ENCODE measurements around the gene SPACDR.

SPACDR gene

DNA sequence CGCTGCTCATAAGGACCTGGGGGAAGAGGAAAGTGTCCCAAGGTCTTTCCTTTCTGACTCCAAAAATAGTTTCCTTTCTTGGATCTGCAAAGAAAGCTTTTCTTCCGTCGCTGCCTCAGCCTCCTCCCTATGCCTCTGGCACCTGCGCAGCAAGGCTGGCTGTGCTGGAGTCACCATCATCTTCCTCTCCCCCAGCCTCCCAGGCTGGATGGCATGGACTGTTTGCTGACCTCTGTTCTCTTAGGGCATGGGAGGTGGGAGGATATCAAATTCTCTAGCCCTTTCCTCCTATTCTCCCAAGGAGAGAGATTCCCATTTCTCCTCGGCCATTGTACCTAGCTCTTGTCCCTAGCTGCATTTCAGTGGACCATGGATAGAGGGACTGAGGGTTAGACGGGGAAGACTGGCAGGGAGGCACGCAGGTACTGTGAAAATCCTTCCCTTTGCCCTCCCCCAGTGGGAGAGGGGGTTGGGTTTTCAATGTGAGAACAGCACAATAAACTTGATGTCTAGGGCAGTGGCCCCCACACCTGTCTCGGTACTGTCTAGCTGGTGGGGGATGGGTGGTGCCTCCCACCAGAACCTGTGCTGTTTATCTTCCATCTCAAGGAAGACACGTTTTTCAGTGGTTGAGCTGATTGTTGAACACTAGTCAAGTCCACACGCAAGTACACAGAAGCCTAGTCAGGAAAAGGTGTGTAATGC, 30.3 kb downstream of the SPACDR start:
- no peak for DNase-seq

- DNase-seq, result no peak
Observed at GRCh38 chr7:100433276-100433591, 30.8 kb downstream of the SPACDR start.

DNA sequence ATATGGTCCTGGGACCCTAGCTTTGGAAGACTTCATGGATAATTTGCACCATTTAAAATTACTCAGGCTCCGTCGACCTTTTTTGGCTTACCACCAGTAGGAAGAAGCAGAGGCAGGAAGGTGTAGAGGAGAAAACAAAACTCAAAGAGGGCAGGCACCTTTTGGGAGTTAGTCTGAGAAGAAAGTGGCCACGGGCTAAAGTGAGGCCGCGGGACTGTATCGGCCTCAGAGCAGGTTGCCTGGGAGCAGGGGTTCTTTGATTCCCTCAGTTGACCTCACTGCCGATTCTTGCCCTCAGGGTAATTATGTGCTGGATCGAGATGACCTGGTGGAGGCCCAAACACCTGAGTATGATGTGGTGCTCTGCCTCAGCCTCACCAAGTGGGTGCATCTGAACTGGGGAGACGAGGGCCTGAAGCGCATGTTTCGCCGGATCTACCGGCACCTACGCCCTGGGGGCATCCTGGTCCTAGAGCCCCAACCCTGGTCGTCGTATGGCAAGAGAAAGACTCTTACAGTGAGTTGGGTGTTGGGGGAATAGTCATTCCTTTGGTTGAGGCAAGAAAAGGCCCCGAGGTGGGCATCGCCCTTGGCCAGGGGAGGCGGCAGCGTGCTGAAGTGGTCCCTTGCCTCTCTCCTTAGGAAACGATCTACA, 31.3 kb downstream of the SPACDR start:
- DNase-seq, result no peak

GRCh38 chr7:100432053-100432452, 32.0 kb downstream of the SPACDR start:
- no peak for DNase-seq

GRCh38 chr7:100431286-100431735, 32.7 kb downstream of the SPACDR start:
- no peak for DNase-seq

DNA sequence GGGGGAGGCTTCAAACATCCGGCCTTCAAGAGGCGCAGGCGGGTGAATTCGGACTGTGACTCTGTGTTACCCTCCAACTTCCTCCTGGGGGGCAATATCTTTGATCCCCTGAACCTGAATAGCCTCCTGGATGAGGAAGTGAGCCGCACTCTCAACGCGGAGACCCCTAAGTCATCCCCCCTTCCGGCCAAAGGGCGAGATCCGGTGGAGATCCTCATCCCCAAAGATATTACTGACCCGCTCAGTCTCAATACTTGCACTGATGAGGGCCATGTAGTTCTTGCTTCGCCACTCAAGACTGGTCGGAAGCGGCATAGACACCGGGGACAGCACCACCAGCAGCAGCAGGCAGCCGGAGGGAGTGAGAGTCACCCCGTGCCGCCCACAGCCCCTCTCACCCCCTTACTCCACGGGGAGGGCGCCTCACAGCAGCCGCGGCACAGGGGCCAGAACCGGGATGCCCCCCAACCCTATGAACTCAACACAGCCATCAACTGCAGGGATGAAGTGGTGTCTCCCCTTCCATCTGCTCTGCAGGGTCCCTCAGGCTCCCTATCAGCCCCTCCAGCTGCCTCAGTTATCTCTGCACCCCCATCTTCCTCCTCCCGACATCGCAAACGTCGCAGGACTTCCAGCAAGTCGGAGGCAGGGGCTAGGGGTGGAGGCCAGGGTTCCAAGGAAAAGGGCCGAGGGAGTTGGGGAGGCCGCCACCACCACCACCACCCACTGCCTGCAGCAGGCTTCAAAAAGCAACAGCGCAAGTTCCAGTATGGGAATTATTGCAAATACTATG, 33.4 kb downstream of the SPACDR start:
- DNase-seq, result peak in 1 of 4 experiments; percentile 27

GRCh38 chr7:100429637-100430492, 34.2 kb downstream of the SPACDR start, which contains the start of gene MEPCE:
MEPCE (plus strand) TSS chr7:100429831; CDS start chr7:100430019, 188 bp downstream.
- peak; percentile 93 to 98 (median 94) for DNase-seq

GRCh38 chr7:100428967-100429636, 35.0 kb downstream of the SPACDR start:
- DNase-seq, result peak; percentile 100

DNA sequence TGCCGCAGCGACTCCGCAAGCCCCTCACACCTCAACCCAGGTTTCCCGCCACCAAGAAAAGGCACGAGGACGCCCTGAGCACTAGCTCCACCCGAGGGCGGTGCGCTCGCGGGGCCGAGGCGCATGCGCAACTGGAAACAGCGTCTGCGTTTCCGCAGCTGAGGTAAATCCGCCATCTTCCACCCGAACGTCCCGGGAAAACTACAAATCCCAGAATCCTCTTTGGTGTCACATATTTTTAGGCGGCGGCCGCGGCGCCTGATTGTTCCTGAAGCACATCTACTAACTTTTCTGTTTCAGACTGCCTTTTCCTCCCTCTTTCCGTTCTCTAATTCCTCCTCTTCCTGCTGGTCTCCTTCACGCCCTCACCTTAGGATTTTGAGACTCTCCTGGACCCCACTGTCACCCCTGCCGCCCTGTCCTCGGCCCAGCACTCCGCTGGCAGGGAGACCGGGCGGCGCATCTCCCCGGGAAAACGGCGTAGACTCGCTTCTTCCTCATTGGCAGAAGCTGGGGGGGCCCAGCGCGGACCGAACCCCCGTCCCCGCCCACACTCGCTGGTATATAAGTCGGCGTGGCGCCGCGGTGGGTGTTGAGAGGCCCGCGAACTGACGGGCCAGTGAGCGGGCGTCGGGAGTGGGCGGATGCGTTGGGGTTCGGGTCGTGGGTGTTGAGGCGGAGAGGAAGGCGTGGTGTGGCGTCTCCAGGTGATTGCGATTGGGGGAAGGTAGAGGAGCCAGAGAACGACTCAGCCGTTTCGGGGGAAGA, 35.7 kb downstream of the SPACDR start, which contains the start of gene ZCWPW1:
Gene ZCWPW1 (minus strand): TSS at position 505 of the 768 bp plus-strand sequence. CDS start 8,054 bp downstream, outside the sequence.
- peak; percentile 94 to 98 (median 94) for DNase-seq

DNA sequence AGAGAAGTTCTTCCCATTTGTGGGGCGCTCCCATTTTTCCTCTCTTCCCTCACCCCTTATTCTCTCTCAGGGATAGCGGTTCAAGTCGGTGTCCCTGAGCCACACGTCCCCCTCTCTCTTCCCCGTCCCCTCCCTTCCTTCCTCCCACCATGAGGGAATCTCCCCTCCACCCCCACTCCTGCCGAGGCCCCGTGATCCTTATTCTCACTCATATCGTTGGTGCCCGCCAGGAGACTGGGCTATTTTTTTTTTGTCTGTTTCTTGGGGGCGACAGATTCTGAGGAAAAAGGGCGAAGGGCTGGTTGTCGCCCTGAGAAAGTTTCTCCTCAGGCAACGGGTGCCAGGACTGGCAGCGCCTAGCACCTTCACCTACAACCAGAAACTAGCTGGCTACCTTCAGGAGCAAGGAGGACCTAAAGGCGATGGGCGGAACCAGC, 36.3 kb downstream of the SPACDR start:
- DNase-seq, result no peak

DNA sequence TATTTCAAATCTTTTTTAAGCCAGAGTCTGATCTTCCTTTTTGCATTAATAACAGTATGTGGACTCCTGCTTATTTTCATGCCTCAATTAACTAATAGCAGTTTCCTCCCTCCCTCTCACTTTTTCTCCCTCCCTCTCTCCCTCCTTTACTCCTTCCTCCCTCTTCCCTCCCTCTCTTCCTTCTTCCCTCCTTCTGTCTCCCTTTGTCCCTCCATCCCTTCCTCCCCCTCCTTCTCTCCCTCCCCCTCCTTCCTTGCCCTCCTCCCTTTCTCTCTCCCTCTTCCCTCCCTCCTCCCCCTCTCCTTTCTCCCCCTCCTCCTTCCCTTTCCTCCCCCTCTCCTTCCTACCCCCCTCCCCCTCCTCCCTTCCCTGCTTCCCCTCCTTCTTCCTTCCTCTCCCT, 37.5 kb downstream of the SPACDR start:
- no peak for DNase-seq

DNA sequence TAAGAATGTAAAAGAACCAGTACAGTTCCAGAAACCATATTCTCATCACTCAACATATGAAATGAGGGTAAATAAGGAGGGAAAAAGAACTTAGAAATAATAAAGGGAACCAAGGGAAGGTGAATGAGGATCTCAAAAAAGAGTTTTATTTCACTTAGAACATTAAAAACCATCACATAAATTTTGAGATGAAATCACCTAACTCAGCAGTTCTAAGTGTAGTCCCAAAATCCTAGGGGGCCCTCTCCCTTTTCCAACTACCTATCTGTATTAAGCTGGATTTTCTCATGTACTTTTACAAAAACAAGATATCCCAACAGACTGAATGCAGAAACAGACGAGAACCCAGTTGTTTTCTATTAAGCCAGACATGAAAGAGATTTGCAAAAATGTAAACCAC, 38.7 kb downstream of the SPACDR start:
- DNase-seq, result no peak

GRCh38 chr7:100423315-100423714, 40.7 kb downstream of the SPACDR start:
- DNase-seq, result no peak

DNA sequence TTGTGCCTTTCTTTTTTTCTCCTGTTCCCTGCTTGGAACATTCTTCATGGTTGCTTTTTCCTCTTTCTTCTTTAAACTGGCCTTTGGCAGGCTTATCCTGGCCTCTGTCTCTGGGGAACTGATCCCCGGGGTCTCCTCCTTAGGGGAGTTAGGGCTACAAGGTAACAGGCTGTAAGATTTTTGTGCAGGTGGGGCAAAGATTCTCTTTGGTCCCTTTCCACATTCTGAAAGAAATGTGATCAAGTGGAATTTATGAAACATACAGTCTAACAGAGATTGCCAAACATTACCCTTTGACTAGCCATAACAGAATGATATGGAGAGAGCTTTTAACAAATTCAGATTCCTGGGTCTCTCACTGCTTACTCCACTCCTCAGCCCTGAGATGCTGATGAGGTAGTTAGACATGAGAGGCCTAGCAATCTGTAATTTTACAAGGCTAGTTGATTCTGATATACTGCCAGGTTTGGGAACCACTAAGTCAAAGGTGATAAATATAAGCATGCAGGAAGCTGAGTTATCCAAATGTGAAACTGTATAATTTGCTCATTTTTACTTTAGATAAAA, 44.3 kb downstream of the SPACDR start:
- no peak for DNase-seq

DNA sequence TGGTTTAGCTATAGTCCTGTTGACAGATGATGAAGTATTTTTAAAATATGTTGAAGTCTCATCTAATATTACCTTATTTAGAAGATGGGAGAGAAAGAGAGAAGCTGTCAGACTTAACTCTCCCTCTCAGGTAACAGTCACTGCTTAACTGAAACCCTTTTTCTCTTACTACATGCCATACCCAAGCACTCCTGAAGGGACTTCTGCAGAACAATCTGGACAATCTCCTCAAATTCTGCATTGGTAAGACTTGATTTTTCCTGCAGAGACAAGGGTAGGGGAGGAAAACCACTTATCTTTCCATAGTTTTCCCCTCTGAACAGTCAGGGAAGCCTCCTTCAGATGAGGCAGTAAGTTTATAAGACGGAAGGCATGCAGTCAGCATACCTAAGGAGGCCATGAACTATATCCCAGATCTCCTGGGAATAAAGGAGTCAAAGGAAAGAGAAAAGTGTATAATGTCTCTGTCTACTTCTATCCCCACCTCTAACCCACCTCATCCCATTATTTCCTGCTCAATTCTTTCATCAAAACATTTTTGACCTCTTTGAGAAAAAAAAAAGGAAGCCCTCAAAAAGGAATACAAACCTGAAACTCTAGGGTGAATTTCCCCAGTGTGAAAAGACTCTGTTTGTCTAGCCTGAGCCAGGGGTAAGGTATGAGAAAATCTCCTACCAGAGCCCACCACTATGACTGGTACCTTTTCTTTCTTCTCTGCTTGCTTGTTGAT, 45.0 kb downstream of the SPACDR start:
- no peak for DNase-seq

- DNase-seq, result no peak
Observed at GRCh38 chr7:100415448-100415847, 48.6 kb downstream of the SPACDR start.

GRCh38 chr7:100413889-100414288, 50.2 kb downstream of the SPACDR start:
- DNase-seq, result no peak

- no peak for DNase-seq
Observed at GRCh38 chr7:100413346-100413745, 50.7 kb downstream of the SPACDR start.

- DNase-seq, result no peak
Observed at GRCh38 chr7:100411101-100411500, 53.0 kb downstream of the SPACDR start.
